SK-N-SH treated with all-trans-retinoic acid at 6 μM for 48 hours (cell line): ENCODE results near the gene LYSMD2.

Source experiments
- ARNTL ChIP-seq: fragments of 450-650 bp; formaldehyde crosslinking; IDR thresholded peaks from 2 replicates; pipeline ENCODE4 v1.5.0; 2020; ENCODE audit warnings: low read depth, mild to moderate bottlenecking, moderate library complexity, borderline replicate concordance
- RARB ChIP-seq: fragments of 250-450 bp; sonication (Bioruptor Pico); IDR thresholded peaks from 2 replicates; pipeline ENCODE4 v1.8.0; 2021; ENCODE audit warnings: mild to moderate bottlenecking, moderate library complexity
- ZNF565 ChIP-seq: fragments of 450-650 bp; formaldehyde crosslinking; conservative IDR thresholded peaks from 2 replicates; pipeline ENCODE4 v1.5.0; 2020; ENCODE audit warnings: low read depth, mild to moderate bottlenecking, moderate library complexity
- TF ChIP-seq, protein P1 (sequence below): fragments of 250-450 bp; sonication (Bioruptor Pico); IDR thresholded peaks from 2 replicates; pipeline ENCODE4 v1.8.0; 2020; ENCODE audit warnings: mild to moderate bottlenecking, moderate library complexity, borderline replicate concordance

GRCh38 chr15:51718219-51718618 lies 19.2 kb downstream of the LYSMD2 start:
- no peak for TF ChIP-seq RARB
- TF ChIP-seq, protein P1, sequence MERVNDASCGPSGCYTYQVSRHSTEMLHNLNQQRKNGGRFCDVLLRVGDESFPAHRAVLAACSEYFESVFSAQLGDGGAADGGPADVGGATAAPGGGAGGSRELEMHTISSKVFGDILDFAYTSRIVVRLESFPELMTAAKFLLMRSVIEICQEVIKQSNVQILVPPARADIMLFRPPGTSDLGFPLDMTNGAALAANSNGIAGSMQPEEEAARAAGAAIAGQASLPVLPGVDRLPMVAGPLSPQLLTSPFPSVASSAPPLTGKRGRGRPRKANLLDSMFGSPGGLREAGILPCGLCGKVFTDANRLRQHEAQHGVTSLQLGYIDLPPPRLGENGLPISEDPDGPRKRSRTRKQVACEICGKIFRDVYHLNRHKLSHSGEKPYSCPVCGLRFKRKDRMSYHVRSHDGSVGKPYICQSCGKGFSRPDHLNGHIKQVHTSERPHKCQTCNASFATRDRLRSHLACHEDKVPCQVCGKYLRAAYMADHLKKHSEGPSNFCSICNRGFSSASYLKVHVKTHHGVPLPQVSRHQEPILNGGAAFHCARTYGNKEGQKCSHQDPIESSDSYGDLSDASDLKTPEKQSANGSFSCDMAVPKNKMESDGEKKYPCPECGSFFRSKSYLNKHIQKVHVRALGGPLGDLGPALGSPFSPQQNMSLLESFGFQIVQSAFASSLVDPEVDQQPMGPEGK (CRISPR knock-in tag), result no peak
- no peak for TF ChIP-seq ZNF565 (CRISPR knock-in tag)
- no peak for TF ChIP-seq ARNTL (CRISPR knock-in tag)
